ENCODE results near the gene FZR1.

DNA sequence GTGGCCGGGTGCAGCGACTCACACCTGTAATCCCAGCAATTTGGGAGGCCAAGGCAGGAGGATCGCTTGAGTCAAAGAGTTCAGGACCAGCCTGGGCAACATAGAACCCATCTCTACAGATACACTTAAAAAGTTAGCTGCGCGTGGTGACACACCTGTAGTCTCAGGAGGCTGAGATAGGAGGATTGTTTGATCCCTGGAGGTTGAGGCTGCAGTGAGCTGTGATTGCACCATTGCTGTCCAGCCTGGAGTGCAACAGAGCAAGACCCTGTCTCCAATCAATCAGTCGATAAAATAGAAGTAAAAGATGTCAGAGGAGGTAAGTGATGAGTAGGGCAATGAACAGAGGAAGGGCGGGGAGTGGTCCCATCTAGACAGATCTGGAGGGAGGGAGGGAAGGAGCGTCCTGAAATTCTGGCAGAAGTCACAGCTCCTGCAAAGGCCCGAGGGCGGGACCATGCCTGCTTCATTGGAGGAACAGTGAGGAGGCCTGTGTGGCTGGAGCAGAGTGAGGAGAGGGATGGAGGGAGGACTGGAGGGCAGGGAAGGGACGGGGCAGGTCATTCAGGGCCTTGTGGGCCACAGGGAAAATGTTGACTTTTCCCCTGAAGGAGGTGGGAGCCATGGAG lies 35.5 kb upstream of the FZR1 start:
- TF ChIP-seq, protein P1, sequence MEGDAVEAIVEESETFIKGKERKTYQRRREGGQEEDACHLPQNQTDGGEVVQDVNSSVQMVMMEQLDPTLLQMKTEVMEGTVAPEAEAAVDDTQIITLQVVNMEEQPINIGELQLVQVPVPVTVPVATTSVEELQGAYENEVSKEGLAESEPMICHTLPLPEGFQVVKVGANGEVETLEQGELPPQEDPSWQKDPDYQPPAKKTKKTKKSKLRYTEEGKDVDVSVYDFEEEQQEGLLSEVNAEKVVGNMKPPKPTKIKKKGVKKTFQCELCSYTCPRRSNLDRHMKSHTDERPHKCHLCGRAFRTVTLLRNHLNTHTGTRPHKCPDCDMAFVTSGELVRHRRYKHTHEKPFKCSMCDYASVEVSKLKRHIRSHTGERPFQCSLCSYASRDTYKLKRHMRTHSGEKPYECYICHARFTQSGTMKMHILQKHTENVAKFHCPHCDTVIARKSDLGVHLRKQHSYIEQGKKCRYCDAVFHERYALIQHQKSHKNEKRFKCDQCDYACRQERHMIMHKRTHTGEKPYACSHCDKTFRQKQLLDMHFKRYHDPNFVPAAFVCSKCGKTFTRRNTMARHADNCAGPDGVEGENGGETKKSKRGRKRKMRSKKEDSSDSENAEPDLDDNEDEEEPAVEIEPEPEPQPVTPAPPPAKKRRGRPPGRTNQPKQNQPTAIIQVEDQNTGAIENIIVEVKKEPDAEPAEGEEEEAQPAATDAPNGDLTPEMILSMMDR (IDR thresholded peaks at IDR 0.05 in 8 of 11, conservative IDR thresholded peaks at IDR 0.05 in 3 of 11) = no peak
- peak in 1 of 3 donors; percentile 22 for TF ChIP-seq POLR2AphosphoS5 (IDR thresholded peaks at IDR 0.05)

All from spleen (tissue), 7 donors.